GM21447 (cell line): ENCODE measurements around the gene TM4SF1.

ENCODE experiments used
- ATAC-seq: cut with Tn5 transposase; IDR thresholded peaks from one replicate; pipeline ENCODE4 v1.9.1; 2021; ENCODE audit not compliant: unreplicated experiment

TM4SF1 gene, protein sequence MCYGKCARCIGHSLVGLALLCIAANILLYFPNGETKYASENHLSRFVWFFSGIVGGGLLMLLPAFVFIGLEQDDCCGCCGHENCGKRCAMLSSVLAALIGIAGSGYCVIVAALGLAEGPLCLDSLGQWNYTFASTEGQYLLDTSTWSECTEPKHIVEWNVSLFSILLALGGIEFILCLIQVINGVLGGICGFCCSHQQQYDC

GRCh38 chr3:149377408-149378364 is at the start of gene TM4SF1:
Gene TM4SF1, minus strand, starts transcription at chr3:149377649. Its CDS starts 102 bp downstream, at chr3:149377547.
- ATAC-seq: no peak

DNA sequence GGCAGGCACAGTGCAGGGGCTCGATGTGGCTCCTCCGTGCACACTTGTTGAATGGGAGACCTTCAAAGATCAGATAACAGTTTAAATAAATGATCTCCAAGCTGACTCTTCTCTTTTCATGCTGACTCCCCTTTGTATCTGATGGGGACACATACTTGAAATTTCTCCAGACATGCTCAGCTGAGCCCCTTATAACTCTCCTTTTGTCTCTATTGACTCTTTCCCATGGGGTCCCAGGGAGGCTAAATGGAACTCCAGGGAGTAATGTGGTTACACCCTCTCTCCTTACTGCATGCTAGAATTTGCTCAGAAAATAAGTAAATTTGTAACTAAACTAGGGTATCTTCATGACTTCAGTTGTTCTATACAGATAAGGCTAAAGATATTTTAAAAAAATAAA is 48.9 kb upstream of the TM4SF1 start:
- ATAC-seq: no peak

GRCh38 chr3:149424918-149425317 is 47.5 kb upstream of the TM4SF1 start:
- no peak for ATAC-seq

GRCh38 chr3:149421764-149422163 is 44.3 kb upstream of the TM4SF1 start:
- no peak for ATAC-seq

GRCh38 chr3:149419816-149420215 is 42.4 kb upstream of the TM4SF1 start:
- no peak for ATAC-seq

DNA sequence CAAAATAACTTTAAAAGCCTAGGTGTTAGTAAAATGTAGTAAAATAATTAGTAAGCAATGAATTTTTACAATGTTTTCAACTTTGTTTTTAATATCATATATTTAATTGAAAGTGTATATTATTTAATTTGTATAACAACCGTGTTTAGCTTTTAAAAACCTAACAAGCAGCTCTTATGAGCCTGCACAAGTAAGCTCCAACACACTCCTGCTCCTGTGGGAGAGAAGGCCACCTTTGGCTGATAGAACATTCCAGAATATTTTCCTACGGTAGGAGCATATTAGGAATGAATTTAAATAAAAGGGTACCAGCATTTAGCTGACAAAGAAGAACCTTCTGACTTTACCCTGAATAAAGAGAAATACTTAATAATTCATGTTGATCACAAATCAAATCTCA is 40.3 kb upstream of the TM4SF1 start:
- ATAC-seq: no peak

GRCh38 chr3:149417174-149417573 is 39.7 kb upstream of the TM4SF1 start:
- ATAC-seq: peak; percentile 91

GRCh38 chr3:149415484-149415883 is 38.0 kb upstream of the TM4SF1 start:
- ATAC-seq: no peak

GRCh38 chr3:149414557-149415231 is 37.2 kb upstream of the TM4SF1 start:
- ATAC-seq: no peak

- ATAC-seq: no peak
Measured at GRCh38 chr3:149411583-149411982, 34.1 kb upstream of the TM4SF1 start.

DNA sequence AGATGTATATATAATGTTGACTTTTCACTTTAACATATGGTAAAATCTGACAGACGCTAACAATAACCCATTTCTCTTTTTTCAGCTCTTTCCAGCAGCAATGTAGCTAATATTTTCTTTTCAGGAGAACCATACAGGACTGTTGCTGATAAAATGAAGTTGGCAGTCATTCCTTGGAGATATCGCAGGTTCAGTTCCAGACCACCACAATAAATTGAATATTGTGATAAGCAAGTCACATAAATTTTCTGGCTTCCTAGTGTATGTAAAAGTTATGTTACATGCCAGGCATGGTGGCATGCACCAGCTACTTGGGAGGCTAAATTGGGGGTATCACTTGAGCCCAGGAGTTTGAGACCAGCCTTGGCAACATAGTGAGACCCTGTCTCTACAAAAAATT is 31.9 kb upstream of the TM4SF1 start:
- ATAC-seq: no peak

DNA sequence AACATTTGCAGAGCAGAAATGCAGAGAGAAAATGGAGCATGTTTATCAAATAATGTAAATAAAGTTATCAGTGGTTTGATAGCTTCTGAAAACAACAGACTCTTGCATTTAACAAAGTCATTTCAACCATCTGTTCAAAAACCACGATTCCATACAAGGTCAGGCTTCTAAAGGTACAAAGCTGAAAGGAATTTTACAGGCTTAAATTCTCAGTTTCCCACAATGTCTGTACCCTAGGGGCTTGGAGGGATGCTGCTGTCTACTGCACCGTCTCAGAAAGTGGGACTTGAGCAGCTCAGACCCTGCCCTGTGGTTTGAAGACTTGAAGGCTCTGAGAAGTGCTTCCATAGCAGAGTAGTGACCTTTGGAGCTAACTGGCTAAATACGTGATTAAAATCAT is 30.4 kb upstream of the TM4SF1 start:
- no peak for ATAC-seq

DNA sequence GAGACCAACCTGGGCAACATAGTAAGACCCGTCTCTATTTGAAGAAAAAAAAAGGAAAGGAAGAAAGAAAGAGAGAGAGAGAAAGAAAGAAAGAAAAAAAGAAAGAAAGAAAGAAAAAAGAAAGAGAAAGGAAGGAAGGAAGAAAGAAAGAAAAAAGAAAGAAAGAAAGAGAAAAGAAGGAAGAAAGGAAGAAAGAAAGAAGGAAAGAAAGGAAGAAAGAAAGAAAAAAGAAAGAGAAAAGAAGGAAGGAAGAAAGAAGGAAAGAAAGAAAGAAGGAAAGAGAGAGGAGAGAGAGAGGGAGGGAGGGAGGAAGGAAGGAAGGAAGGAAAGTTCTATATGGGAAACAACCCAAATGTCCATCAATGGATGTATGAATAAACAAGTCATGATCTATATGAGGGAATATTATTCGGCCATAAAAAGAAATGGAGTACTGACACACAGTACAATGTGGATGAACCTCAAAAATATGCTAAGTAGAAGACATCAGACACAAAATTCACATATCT is 28.8 kb upstream of the TM4SF1 start:
- ATAC-seq: no peak

- no peak for ATAC-seq
Measured at GRCh38 chr3:149403443-149403842, 26.0 kb upstream of the TM4SF1 start.

- ATAC-seq: no peak
Measured at GRCh38 chr3:149402481-149402880, 25.0 kb upstream of the TM4SF1 start.

DNA sequence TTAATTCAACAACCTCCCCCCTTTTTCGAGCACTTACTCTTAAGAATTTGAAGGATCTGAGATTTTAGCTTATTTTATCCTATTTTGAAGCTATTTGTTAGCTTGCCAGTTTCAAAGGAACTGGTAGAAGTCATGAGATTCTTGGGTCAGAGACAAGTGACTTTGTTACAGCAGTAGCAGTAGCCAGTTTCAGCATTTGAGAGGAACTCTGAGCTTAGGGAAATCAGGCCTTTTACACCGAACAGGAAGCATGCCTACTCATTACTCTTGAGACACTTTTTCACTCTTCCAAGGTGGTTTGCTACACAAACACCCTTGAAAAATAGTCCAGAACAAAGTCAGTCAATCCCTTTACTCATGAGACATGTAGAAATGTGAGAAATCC is 24.5 kb upstream of the TM4SF1 start:
- ATAC-seq: no peak

- ATAC-seq: no peak
Measured at GRCh38 chr3:149401212-149401925, 23.9 kb upstream of the TM4SF1 start.

DNA sequence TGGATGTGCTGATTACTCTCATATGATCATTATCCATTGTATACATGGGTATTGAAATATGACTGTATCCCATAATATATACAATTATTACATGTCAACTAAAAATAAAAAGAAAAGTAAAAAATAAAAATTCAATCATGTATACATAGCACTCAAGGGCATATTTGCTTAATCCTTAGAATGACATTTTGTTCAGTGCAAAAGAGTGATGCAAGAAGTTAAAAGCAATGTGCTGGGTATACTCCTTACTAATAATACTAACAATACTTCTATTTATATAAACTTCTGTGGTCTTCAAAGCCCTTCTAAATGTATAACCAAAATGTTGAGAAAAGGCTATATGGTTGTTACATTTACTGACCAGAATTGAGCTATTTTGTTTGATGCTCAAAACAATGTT is 23.2 kb upstream of the TM4SF1 start:
- ATAC-seq: no peak

DNA sequence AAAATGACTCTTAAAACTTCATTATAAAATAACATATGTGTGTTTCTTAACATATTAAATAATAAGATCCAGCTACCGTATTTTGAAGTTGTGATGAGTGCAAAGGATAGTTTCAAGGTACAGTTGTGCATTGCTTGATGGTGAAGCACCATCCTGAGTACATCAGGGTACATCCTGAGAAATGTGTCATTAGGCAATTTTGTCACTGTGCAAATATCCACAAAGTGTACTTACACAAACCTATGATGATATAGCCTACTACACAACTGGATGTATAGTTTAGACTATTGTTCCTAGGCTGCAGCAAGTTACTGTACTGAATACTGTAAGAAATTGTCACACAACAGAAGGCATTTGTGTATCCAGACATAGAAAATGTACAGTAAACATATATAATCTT is 20.8 kb upstream of the TM4SF1 start:
- ATAC-seq: no peak

- ATAC-seq: no peak
Measured at GRCh38 chr3:149397528-149397927, 20.1 kb upstream of the TM4SF1 start.

GRCh38 chr3:149396476-149396875 is 19.0 kb upstream of the TM4SF1 start:
- no peak for ATAC-seq
